GM19452 (cell line): ENCODE measurements around the gene BLID.

Experiments
- ATAC-seq: cut with Tn5 transposase; IDR thresholded peaks from one replicate; pipeline ENCODE4 v1.9.1; 2021; ENCODE audit not compliant: unreplicated experiment

Gene BLID

GRCh38 chr11:122107045-122107444 lies 9.0 kb downstream of the BLID start:
- no peak for ATAC-seq

GRCh38 chr11:122105044-122105758 lies 10.8 kb downstream of the BLID start:
- no peak for ATAC-seq

DNA sequence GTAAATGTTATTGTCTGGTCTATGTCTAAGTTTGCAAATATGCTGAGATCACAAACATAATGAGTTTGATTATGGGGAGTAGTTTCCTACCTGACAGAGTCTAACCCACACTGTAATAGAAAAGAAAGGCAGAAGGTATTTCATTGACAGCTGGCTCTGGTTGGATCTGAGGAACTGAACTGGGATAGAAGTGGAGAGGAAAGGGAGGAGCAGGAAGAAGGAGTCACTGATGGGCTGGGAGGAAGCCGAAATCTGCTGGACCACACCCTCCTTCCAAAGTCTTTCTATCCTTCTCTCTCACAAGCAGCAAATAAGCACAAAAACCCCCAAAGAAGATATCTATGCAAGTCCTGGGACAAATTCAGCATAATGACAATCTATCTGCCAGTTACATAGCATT lies 11.7 kb downstream of the BLID start:
- ATAC-seq: no peak

- no peak for ATAC-seq
Observed at GRCh38 chr11:122103726-122104125, 12.3 kb downstream of the BLID start.

DNA sequence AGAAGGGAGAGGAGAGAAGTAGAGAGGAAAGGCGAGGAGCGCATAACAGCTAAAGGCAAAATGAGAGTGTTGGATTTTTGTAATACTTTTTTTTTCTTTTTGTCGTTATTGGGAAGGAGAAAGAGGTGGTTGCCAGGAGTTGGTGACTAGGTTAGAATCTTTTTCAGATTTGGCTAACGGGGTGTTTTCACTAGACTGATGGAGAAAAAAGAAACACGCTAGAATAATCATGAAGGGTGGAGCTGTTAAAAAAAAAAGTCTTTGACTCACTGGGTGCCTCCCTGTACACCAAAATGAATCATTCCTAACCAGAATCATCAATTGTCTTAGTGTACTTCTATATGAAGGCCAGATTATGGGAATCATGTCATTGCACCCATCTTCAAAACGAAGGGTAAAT lies 12.7 kb downstream of the BLID start:
- ATAC-seq: no peak

GRCh38 chr11:122102426-122102825 lies 13.6 kb downstream of the BLID start:
- ATAC-seq: no peak

DNA sequence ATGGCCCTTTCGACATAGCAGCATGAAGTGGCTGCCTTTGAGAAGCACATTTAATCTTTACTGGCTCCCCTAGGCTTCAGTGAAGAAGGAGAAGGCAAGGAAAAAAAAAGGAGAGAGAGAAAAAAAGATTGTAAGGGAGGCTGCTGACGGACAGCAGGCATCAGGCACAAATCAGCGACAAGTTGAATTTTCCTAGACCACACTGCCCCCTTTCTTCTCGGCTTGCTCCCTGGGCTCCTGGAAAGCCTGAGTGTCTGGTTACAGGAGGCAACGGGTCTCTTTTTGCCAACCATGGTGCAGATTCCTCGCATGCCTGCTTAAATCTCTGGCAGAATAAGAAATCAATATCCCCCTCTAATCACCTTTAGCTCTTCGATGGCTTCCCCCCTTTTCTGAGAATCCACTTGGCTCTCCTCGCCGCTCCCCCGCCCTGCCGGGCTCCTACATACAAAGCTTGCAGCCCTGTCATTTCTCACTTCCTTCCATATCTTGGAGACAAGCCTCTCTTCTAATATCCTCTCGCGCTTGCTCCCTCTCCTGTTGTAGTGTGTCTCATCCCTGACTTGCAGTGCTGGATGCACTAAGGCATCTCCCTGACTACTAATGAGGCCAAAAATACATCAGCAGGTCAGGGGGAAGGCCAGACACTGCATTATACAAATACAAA lies 14.3 kb downstream of the BLID start:
- ATAC-seq: no peak

GRCh38 chr11:122100756-122101080 lies 15.3 kb downstream of the BLID start:
- ATAC-seq: no peak

DNA sequence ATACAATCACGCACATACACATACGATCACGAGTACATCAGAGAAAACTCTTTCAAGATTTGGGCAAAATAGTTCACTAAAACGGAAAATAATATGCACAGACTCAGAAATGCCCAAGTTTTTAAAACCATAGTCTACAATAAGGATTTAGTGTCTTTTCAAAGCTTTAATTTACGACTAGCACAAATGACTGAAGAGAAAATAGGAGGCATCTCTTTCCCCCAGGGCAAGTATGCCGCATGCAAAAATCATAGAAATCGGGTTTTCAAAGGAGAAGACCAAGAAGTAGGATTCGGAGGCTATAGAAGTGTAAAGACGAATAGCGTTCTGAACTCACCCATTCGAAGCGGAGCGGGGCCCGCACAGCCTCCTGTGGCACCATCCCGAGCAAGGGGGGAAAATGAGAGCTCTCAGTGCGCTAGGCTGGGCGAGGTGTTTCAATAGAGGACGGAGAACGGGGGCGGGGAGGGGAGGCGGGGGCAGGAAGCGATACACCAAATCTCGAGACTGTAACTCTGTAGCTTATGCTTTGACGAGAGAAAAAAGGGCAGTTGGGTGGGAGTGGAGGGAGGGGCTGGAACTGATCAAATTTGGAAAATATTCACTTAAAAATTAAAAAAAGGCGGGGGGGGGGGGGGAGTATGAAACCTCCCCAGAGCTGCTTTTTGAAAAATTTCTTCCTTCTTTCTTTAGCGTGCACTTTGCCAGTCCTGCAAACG lies 15.8 kb downstream of the BLID start:
- no peak for ATAC-seq

- no peak for ATAC-seq
Observed at GRCh38 chr11:122099374-122100036, 16.5 kb downstream of the BLID start.

GRCh38 chr11:122098261-122098980 lies 17.6 kb downstream of the BLID start:
- no peak for ATAC-seq

GRCh38 chr11:122097419-122098001 lies 18.5 kb downstream of the BLID start:
- no peak for ATAC-seq

- ATAC-seq: no peak
Observed at GRCh38 chr11:122096272-122097112, 19.5 kb downstream of the BLID start.

GRCh38 chr11:122095681-122096262 lies 20.2 kb downstream of the BLID start:
- ATAC-seq: no peak

GRCh38 chr11:122094836-122095235 lies 21.2 kb downstream of the BLID start:
- no peak for ATAC-seq

DNA sequence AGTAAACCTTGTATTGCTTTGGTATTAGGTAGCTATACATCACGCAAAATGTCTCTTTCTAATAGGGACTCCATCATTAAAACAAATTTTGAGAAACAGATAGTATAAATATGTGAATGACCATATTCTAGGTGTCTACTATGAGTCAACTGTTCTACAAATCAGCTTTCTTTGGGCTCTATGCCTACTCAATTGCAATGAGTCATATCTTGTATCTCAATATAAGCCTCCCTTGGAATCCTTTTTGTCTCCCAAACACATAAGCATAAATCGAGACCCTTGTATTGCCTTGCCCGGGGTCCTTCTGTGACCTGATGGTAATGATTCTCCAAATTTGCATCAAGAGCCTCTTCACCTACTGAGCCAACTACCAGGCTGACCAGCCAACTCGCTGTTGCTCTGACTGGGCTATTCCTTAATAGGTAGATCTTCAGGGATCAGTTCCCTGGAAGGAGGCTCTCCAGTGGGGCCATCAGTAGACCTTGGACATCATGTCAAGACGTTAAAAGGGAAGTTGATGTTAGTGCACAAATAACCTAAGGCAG lies 22.2 kb downstream of the BLID start:
- no peak for ATAC-seq

GRCh38 chr11:122091835-122092234 lies 24.2 kb downstream of the BLID start:
- ATAC-seq: no peak

- ATAC-seq: no peak
Observed at GRCh38 chr11:122089111-122089510, 26.9 kb downstream of the BLID start.

GRCh38 chr11:122085712-122086111 lies 30.3 kb downstream of the BLID start:
- no peak for ATAC-seq
